ENCODE data around the gene KLHL21. TPM values are rescaled to one million over a fixed set of nuclear protein-coding genes. Genes with fewer than 3 reads are reported as not detected.

KLHL21 gene, protein sequence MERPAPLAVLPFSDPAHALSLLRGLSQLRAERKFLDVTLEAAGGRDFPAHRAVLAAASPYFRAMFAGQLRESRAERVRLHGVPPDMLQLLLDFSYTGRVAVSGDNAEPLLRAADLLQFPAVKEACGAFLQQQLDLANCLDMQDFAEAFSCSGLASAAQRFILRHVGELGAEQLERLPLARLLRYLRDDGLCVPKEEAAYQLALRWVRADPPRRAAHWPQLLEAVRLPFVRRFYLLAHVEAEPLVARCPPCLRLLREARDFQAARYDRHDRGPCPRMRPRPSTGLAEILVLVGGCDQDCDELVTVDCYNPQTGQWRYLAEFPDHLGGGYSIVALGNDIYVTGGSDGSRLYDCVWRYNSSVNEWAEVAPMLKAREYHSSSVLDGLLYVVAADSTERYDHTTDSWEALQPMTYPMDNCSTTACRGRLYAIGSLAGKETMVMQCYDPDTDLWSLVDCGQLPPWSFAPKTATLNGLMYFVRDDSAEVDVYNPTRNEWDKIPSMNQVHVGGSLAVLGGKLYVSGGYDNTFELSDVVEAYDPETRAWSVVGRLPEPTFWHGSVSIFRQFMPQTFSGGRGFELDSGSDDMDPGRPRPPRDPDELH
- total RNA-seq (2021), result 29.4 and 38.0 TPM in 2 replicates
- Bru-seq, nascent RNA, result percentile 64 among the genes with signal in this experiment
- percentile 76 among the genes with signal in this experiment for BruChase-seq, experiment 1, labeled RNA remaining after a 2-hour chase
- BruChase-seq, experiment 2, labeled RNA remaining after a 6-hour chase, result percentile 64 among the genes with signal in this experiment
- long read RNA-seq, full-length matches to known transcripts, result 50 of 66 reads
- long read RNA-seq, partial matches to known transcripts, result 7 of 66 reads
- long read RNA-seq, other reads (novel, unspliced or antisense), result 9 of 66 reads

DNA sequence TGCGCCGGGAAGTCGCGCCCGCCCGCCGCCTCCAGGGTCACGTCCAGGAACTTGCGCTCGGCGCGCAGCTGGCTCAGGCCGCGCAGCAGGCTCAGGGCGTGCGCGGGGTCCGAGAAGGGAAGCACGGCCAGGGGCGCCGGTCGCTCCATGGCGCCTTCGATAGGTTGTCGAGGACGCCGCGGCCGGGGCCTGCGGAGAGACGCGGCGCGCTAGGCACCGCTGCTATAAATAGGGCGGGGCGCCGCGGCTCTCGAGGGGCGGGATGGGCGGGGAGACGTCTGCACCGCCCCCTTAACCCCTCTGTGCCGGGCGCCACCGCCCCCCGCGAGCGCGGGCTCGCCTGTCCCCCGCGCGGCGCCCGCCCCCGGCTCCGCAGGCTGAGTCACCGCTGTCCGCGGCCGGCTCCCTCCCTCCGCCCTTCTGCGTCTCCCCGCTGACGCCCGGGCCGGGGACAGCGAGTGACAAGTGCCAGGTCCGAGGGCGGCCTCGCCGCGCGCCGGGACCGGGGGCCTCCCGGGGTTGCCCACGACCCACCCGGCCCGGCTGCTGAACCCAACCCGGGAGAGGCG, at the start of gene KLHL21:
Gene KLHL21 (minus strand): TSS at position 201 of the 569 bp plus-strand sequence. CDS start 52 bp downstream, at position 149.
- CTCF ChIA-PET, result no interaction called here
- no TSS peak for BruUV-seq (replicated peaks)

GRCh38 chr1:6651909-6652308, 49.2 kb upstream of the KLHL21 start:
- Histone ChIP-seq H3K4me1 (ENCODE audit: insufficient read depth, low read length, poor library complexity, severe bottlenecking) (peaks cover 12% of the 10 kb centered on the region), H3K36me3 (ENCODE audit: insufficient read depth, low read length, poor library complexity, severe bottlenecking) (peaks cover 24% of the 10 kb centered on the region), H3K27me3 (replicated peaks; ENCODE audit: insufficient read depth, low read depth, low read length, poor library complexity) (no peaks in the 10 kb centered on the region), H3K27ac (ENCODE audit: low read depth, low read length, poor library complexity, severe bottlenecking) (no peak overlapping the region), H3K9me3 (ENCODE audit: low read depth, low read length, poor library complexity, severe bottlenecking) (no peaks in the 10 kb centered on the region), H3K4me3 (ENCODE audit: low read depth, low read length, poor library complexity, severe bottlenecking) (no peak overlapping the region)
- ChIA-PET POLR2A (ENCODE audit: low non-redundant PET) (interaction anchor here (0.5 kb wide), 1 partner anchor 36 kb away, joined by 6 read pairs; no protein-coding TSS in a partner anchor), CTCF (no interaction called here)
- DNase-seq (ENCODE audit: low spot score), result no peak
- intact Hi-C loops (cut with micrococcal nuclease; ENCODE audit: unreplicated experiment), result no loop called here
- no TSS peak for BruUV-seq (replicated peaks)
- no peak for TF ChIP-seq EZH2 (IDR thresholded peaks at IDR 0.05; ENCODE audit: borderline replicate concordance, low read depth, low read length, poor library complexity, severe bottlenecking)
- TF ChIP-seq, protein P1, sequence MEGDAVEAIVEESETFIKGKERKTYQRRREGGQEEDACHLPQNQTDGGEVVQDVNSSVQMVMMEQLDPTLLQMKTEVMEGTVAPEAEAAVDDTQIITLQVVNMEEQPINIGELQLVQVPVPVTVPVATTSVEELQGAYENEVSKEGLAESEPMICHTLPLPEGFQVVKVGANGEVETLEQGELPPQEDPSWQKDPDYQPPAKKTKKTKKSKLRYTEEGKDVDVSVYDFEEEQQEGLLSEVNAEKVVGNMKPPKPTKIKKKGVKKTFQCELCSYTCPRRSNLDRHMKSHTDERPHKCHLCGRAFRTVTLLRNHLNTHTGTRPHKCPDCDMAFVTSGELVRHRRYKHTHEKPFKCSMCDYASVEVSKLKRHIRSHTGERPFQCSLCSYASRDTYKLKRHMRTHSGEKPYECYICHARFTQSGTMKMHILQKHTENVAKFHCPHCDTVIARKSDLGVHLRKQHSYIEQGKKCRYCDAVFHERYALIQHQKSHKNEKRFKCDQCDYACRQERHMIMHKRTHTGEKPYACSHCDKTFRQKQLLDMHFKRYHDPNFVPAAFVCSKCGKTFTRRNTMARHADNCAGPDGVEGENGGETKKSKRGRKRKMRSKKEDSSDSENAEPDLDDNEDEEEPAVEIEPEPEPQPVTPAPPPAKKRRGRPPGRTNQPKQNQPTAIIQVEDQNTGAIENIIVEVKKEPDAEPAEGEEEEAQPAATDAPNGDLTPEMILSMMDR (conservative IDR thresholded peaks at IDR 0.05; ENCODE audit: low read depth, low read length), result no peak

More for the DNA sequence above, at the start of gene KLHL21:
- Histone ChIP-seq H3K36me3 (ENCODE audit: insufficient read depth, low read length, poor library complexity, severe bottlenecking) (peaks cover 15% of the 10 kb centered on the region), H3K4me1 (ENCODE audit: insufficient read depth, low read length, poor library complexity, severe bottlenecking) (peaks cover 11% of the 10 kb centered on the region), H3K4me3 (ENCODE audit: low read depth, low read length, poor library complexity, severe bottlenecking) (peak within 1 kb of the TSS; percentile 89), H3K9me3 (ENCODE audit: low read depth, low read length, poor library complexity, severe bottlenecking) (no peaks in the 10 kb centered on the region), H3K27ac (ENCODE audit: low read depth, low read length, poor library complexity, severe bottlenecking) (peak within 1 kb of the TSS; percentile 83), H3K27me3 (replicated peaks; ENCODE audit: insufficient read depth, low read depth, low read length, poor library complexity) (no peaks in the 10 kb centered on the region)
- DNase-seq (ENCODE audit: low spot score), result peak; percentile 93
- intact Hi-C loops (cut with micrococcal nuclease; ENCODE audit: unreplicated experiment), result loop anchor here (1.0 kb wide), 1 partner anchor 11 kb away; the partner anchor contains the start of gene PHF13
- POLR2A ChIA-PET (ENCODE audit: low non-redundant PET), result no interaction called here
- TF ChIP-seq EZH2 (IDR thresholded peaks at IDR 0.05; ENCODE audit: borderline replicate concordance, low read depth, low read length, poor library complexity, severe bottlenecking), result no peak
- TF ChIP-seq, protein P1 (conservative IDR thresholded peaks at IDR 0.05; ENCODE audit: low read depth, low read length), result no peak

DNA sequence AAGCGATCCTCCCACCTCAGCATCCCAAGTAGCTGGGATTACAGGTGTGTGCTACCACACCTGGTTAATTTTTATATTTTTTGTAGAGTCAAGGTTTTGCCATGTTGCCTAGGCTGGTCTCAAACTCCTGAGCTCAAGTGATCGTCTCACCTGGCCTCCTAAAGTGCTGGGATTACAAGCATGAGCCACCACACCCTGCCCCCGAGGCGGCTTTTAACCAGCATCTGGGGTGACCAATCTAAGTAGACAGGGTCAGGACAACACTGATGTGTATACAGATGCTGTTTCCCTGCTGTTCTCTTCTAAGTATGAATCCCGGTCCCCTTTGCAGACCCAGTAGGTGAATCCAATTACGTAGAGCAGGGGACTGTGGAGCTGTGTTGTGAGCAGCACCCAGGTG, 45.9 kb upstream of the KLHL21 start:
- Histone ChIP-seq H3K27me3 (replicated peaks; ENCODE audit: insufficient read depth, low read depth, low read length, poor library complexity) (no peaks in the 10 kb centered on the region), H3K27ac (ENCODE audit: low read depth, low read length, poor library complexity, severe bottlenecking) (no peak overlapping the region), H3K4me1 (ENCODE audit: insufficient read depth, low read length, poor library complexity, severe bottlenecking) (peaks cover 7% of the 10 kb centered on the region), H3K4me3 (ENCODE audit: low read depth, low read length, poor library complexity, severe bottlenecking) (no peak overlapping the region), H3K36me3 (ENCODE audit: insufficient read depth, low read length, poor library complexity, severe bottlenecking) (peaks cover 40% of the 10 kb centered on the region), H3K9me3 (ENCODE audit: low read depth, low read length, poor library complexity, severe bottlenecking) (no peaks in the 10 kb centered on the region)
- intact Hi-C loops (cut with micrococcal nuclease; ENCODE audit: unreplicated experiment), result no loop called here
- no peak for DNase-seq (ENCODE audit: low spot score)
- TF ChIP-seq, protein P1 (conservative IDR thresholded peaks at IDR 0.05; ENCODE audit: low read depth, low read length), result no peak
- no peak for TF ChIP-seq EZH2 (IDR thresholded peaks at IDR 0.05; ENCODE audit: borderline replicate concordance, low read depth, low read length, poor library complexity, severe bottlenecking)
- BruUV-seq (replicated peaks), result no TSS peak
- ChIA-PET CTCF (no interaction called here), POLR2A (ENCODE audit: low non-redundant PET) (no interaction called here)

Data from A673 (cell line).